GM19043 (cell line): ENCODE measurements around the gene RGS17.
"Not testable (repeated sequence)": the region's sequence is repeated elsewhere in the genome, so short reads cannot be mapped to it uniquely, and the experiment has no call there.

ENCODE experiments used
- ATAC-seq: cut with Tn5 transposase; IDR thresholded peaks from one replicate; pipeline ENCODE4 v1.9.1; 2021; ENCODE audit warnings: low read depth; ENCODE audit not compliant: unreplicated experiment

RGS17 gene

GRCh38 chr6:153000243-153000642 is 130.8 kb downstream of the RGS17 start:
- ATAC-seq, result no peak

GRCh38 chr6:152999538-152999937 is 131.5 kb downstream of the RGS17 start:
- ATAC-seq, result not testable (repeated sequence)

- ATAC-seq, result no peak
Measured at GRCh38 chr6:152993847-152994246, 137.2 kb downstream of the RGS17 start.

- no peak for ATAC-seq
Measured at GRCh38 chr6:152993431-152993830, 137.7 kb downstream of the RGS17 start.

- no peak for ATAC-seq
Measured at GRCh38 chr6:152986978-152987377, 144.1 kb downstream of the RGS17 start.

GRCh38 chr6:152985300-152985699 is 145.8 kb downstream of the RGS17 start:
- not testable (repeated sequence) for ATAC-seq

- ATAC-seq, result peak; percentile 27
Measured at GRCh38 chr6:152984513-152984872, 146.6 kb downstream of the RGS17 start.

GRCh38 chr6:152983637-152984512 is 147.2 kb downstream of the RGS17 start:
- peak; percentile 13 for ATAC-seq

- ATAC-seq, result peak; percentile 77
Measured at GRCh38 chr6:152982904-152983636, 148.0 kb downstream of the RGS17 start, which contains the start of gene FBXO5. FBXO5 (minus strand) TSS chr6:152983041; CDS start chr6:152982959, 82 bp downstream.

- ATAC-seq, result no peak
Measured at GRCh38 chr6:152981989-152982903, 148.8 kb downstream of the RGS17 start.

- no peak for ATAC-seq
Measured at GRCh38 chr6:152981219-152981618, 149.9 kb downstream of the RGS17 start.

- no peak for ATAC-seq
Measured at GRCh38 chr6:152980656-152981055, 150.4 kb downstream of the RGS17 start.

- ATAC-seq, result no peak
Measured at GRCh38 chr6:152979116-152979515, 152.0 kb downstream of the RGS17 start.

GRCh38 chr6:152978058-152978457 is 153.0 kb downstream of the RGS17 start:
- ATAC-seq, result no peak

- no peak for ATAC-seq
Measured at GRCh38 chr6:152977556-152977955, 153.5 kb downstream of the RGS17 start.

GRCh38 chr6:152976749-152977148 is 154.3 kb downstream of the RGS17 start:
- ATAC-seq, result no peak

- ATAC-seq, result no peak
Measured at GRCh38 chr6:152975204-152975915, 155.7 kb downstream of the RGS17 start.

GRCh38 chr6:152973916-152974315 is 157.2 kb downstream of the RGS17 start:
- ATAC-seq, result no peak

GRCh38 chr6:152969688-152970418 is 161.2 kb downstream of the RGS17 start:
- ATAC-seq, result no peak
